DOHH2 (cell line): ENCODE measurements around the gene TCF21.

ENCODE experiments used
- EZH2phosphoT487 ChIP-seq: fragments of 200-600 bp; sonication (generic); IDR thresholded peaks from 2 replicates; pipeline ENCODE4 v1.6.1; 2017; ENCODE audit warnings: borderline replicate concordance, mild to moderate bottlenecking, antibody characterized with exemption, low read length, moderate library complexity, mixed read lengths
- TF ChIP-seq, protein P1 (sequence below): fragments of 200-600 bp; sonication (generic); IDR thresholded peaks from one replicate; pipeline ENCODE4 v1.5.1; 2014; ENCODE audit warnings: antibody characterized with exemption, mild to moderate bottlenecking, low read depth, low read length; ENCODE audit not compliant: poor library complexity, severe bottlenecking

DNA sequence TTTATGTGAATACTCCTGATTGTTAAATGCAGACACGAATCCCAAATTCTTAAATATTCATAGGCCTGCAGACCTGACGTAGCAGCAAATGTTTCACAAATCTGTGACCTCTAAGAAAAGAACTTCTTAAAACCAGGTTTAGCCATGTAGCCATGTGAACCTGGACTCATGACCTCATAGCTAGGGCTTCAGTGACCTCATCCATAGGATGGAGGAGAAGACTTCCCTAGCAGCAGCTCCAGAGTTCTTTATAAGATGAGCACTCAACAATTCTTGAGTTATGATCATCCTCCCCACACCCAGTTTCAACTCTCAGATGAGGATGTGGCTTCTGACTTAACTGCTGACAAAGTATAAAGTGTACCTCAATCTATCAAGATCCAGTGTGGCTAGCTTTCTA, 45.8 kb upstream of the TCF21 start:
- TF ChIP-seq, protein P1, sequence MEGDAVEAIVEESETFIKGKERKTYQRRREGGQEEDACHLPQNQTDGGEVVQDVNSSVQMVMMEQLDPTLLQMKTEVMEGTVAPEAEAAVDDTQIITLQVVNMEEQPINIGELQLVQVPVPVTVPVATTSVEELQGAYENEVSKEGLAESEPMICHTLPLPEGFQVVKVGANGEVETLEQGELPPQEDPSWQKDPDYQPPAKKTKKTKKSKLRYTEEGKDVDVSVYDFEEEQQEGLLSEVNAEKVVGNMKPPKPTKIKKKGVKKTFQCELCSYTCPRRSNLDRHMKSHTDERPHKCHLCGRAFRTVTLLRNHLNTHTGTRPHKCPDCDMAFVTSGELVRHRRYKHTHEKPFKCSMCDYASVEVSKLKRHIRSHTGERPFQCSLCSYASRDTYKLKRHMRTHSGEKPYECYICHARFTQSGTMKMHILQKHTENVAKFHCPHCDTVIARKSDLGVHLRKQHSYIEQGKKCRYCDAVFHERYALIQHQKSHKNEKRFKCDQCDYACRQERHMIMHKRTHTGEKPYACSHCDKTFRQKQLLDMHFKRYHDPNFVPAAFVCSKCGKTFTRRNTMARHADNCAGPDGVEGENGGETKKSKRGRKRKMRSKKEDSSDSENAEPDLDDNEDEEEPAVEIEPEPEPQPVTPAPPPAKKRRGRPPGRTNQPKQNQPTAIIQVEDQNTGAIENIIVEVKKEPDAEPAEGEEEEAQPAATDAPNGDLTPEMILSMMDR, result no peak
- TF ChIP-seq EZH2phosphoT487, result no peak
